Measurements from ENCODE around the gene KIF21A. TPM values are rescaled to one million over a fixed set of nuclear protein-coding genes. Genes with fewer than 3 reads are reported as not detected.

KIF21A gene
- total RNA-seq, 1 donor from 2014 or later: 54.8 TPM

GRCh38 chr12:39372929-39373328 lies 70.0 kb downstream of the KIF21A start:
- Mint-ChIP-seq H3K4me3 (no peak overlapping the region), H3K9me3 (no peaks in the 10 kb centered on the region), H3K27ac (ENCODE audit: unreplicated experiment) (no peak overlapping the region), H3K36me3 (ENCODE audit: low read depth) (no peaks in the 10 kb centered on the region), H3K4me1 (peaks cover 5% of the 10 kb centered on the region), H3K27me3 (ENCODE audit: low read depth) (no peaks in the 10 kb centered on the region)
- DNase-seq (ENCODE audit: low read depth, low spot score): no peak
- no peak for TF ChIP-seq CTCF (conservative IDR thresholded peaks at IDR 0.05)

- Mint-ChIP-seq H3K27ac (ENCODE audit: unreplicated experiment) (no peak overlapping the region), H3K36me3 (ENCODE audit: low read depth) (no peaks in the 10 kb centered on the region), H3K9me3 (no peaks in the 10 kb centered on the region), H3K4me1 (peaks cover 5% of the 10 kb centered on the region), H3K4me3 (no peak overlapping the region), H3K27me3 (ENCODE audit: low read depth) (no peaks in the 10 kb centered on the region)
- TF ChIP-seq CTCF (conservative IDR thresholded peaks at IDR 0.05): no peak
- no peak for DNase-seq (ENCODE audit: low read depth, low spot score)
Measured at GRCh38 chr12:39372204-39372925, 70.6 kb downstream of the KIF21A start.

- H3K36me3 Mint-ChIP-seq (ENCODE audit: low read depth): peaks cover 9% of the 10 kb centered on the region
- H3K4me1 Mint-ChIP-seq: peaks cover 5% of the 10 kb centered on the region
- no peak overlapping the region for H3K27ac Mint-ChIP-seq (ENCODE audit: unreplicated experiment)
- TF ChIP-seq CTCF (conservative IDR thresholded peaks at IDR 0.05): no peak
- H3K9me3 Mint-ChIP-seq: no peaks in the 10 kb centered on the region
- no peaks in the 10 kb centered on the region for H3K27me3 Mint-ChIP-seq (ENCODE audit: low read depth)
- H3K4me3 Mint-ChIP-seq: no peak overlapping the region
- no peak for DNase-seq (ENCODE audit: low read depth, low spot score)
Measured at GRCh38 chr12:39369756-39370155, 73.2 kb downstream of the KIF21A start.

GRCh38 chr12:39368891-39369290 lies 74.0 kb downstream of the KIF21A start:
- no peaks in the 10 kb centered on the region for H3K9me3 Mint-ChIP-seq
- peaks cover 5% of the 10 kb centered on the region for H3K4me1 Mint-ChIP-seq
- peaks cover 15% of the 10 kb centered on the region for H3K36me3 Mint-ChIP-seq (ENCODE audit: low read depth)
- no peak for TF ChIP-seq CTCF (conservative IDR thresholded peaks at IDR 0.05)
- DNase-seq (ENCODE audit: low read depth, low spot score): no peak
- H3K27me3 Mint-ChIP-seq (ENCODE audit: low read depth): no peaks in the 10 kb centered on the region
- no peak overlapping the region for H3K27ac Mint-ChIP-seq (ENCODE audit: unreplicated experiment)
- no peak overlapping the region for H3K4me3 Mint-ChIP-seq

- H3K27me3 Mint-ChIP-seq (ENCODE audit: low read depth): no peaks in the 10 kb centered on the region
- no peak for TF ChIP-seq CTCF (conservative IDR thresholded peaks at IDR 0.05)
- no peak overlapping the region for H3K27ac Mint-ChIP-seq (ENCODE audit: unreplicated experiment)
- H3K36me3 Mint-ChIP-seq (ENCODE audit: low read depth): peaks cover 15% of the 10 kb centered on the region
- peaks cover 3% of the 10 kb centered on the region for H3K4me1 Mint-ChIP-seq
- no peak for DNase-seq (ENCODE audit: low read depth, low spot score)
- H3K4me3 Mint-ChIP-seq: no peak overlapping the region
- H3K9me3 Mint-ChIP-seq: no peaks in the 10 kb centered on the region
Measured at GRCh38 chr12:39368096-39368495, 74.8 kb downstream of the KIF21A start.
